Testis (tissue), 3 donors: ENCODE results near the gene POGLUT2. TPM values are rescaled to one million over a fixed set of nuclear protein-coding genes. Genes with fewer than 3 reads are reported as not detected.
"Not testable (repeated sequence)": the region's sequence is repeated elsewhere in the genome, so short reads cannot be mapped to it uniquely, and the experiment has no call there.

ENCODE experiments used
- DNase-seq: peaks from one replicate; pipeline ENCODE4 v3.0.0-alpha.2; 2019
- H3K27ac ChIP-seq, 2 donors: fragments of 200-600 bp; sonication (generic); one replicate each; pipeline ENCODE4 v1.5.1; 2019
- H3K27me3 ChIP-seq: fragments of 200-600 bp; sonication (generic); one replicate; pipeline ENCODE4 v1.5.1; 2019
- H3K36me3 ChIP-seq: fragments of 200-600 bp; sonication (generic); one replicate; pipeline ENCODE4 v1.5.1; 2017; ENCODE audit warnings: low read depth; ENCODE audit errors: missing control alignments
- H3K4me1 ChIP-seq: fragments of 200-600 bp; sonication (generic); one replicate; pipeline ENCODE4 v1.5.1; 2019
- H3K4me3 ChIP-seq, 2 donors: fragments of 200-600 bp; sonication (generic); one replicate each; pipeline ENCODE4 v1.5.1; 2017 to 2019
- H3K9me3 ChIP-seq: fragments of 200-600 bp; sonication (generic); one replicate; pipeline ENCODE4 v1.5.1; 2017
- POLR2A ChIP-seq: fragments of 450-650 bp; IDR thresholded peaks from one replicate; pipeline ENCODE4 v1.6.1; 2017; ENCODE audit warnings: antibody characterized with exemption, mild to moderate bottlenecking, moderate library complexity
- WGBS, 2 donors: methylation state at CpG; one replicate each; pipeline ENCODE4 v1.1.5; 2018; 5-methylcytosine and 5-hydroxymethylcytosine counted together
- intact Hi-C: fragments of 100-400 bp; cut with DNase I; formaldehyde crosslinking; loops from one replicate; pipeline ENCODE4 v1.15.1; 2023; ENCODE audit warnings: low total_unique reads
- polyA plus RNA-seq: library from polyadenylated mRNA; stranded (reverse); fragments of 350-450 nt; fragmentation: Illumina TruSeq; extraction: RNeasy Lipid Tissue Mini Kit (QIAGEN cat#74804); gene quantifications from one replicate; pipeline ENCODE4 v1.2.3, GENCODE V29; 2014; ENCODE audit warnings: low read depth, low replicate concordance; ENCODE audit not compliant: insufficient read depth
- total RNA-seq, 2 donors: library from RNA; depleted of rRNA; stranded (reverse); fragments of >200 nt; gene quantifications; one replicate each; pipeline ENCODE4 v1.2.3, GENCODE V29; 2016
- TF ChIP-seq, protein P1 (sequence below), 3 experiments: fragments of 450-650 bp in 2 of 3; fragments of 200-600 bp in 1 of 3; sonication (generic) in 1 of 3; IDR thresholded peaks; one replicate each; pipeline ENCODE4 v1.5.1; 2016 to 2019; ENCODE audit warnings: antibody characterized with exemption in 3 of 3, mild to moderate bottlenecking in 2 of 3, moderate library complexity in 1 of 3

POGLUT2 gene
- total and polyA plus RNA-seq, 3 donors from 2014 or later = 2.5 to 4.1 (median 3.9) TPM

DNA sequence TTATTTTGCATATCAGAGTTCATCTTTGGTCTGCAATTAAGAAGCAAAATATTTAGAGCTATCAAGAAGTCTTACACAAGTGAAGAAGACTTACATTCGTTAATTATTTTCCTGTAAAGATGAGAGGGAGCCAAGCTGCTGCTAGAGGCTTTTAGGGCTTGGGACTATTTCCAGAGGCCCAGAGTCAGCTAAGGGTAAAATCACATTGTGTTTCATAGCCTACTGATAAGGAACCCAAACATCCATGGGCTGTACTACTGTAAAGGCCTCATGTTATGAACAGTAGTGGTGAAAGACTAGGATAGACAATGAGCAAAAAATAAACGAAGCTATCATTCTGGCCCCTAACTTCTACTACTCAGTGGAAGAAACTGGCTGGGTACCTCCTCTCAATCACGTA lies 14.3 kb downstream of the POGLUT2 start:
- no peaks in the 10 kb centered on the region for H3K27me3 ChIP-seq
- H3K4me3 ChIP-seq = no peak overlapping the region
- H3K36me3 ChIP-seq = no peaks in the 10 kb centered on the region
- no peaks in the 10 kb centered on the region for H3K4me1 ChIP-seq
- WGBS, 2 donors = 49 to 59% methylated on average over 3 of the region's 3 CpGs
- TF ChIP-seq POLR2A = no peak
- TF ChIP-seq, protein P1, sequence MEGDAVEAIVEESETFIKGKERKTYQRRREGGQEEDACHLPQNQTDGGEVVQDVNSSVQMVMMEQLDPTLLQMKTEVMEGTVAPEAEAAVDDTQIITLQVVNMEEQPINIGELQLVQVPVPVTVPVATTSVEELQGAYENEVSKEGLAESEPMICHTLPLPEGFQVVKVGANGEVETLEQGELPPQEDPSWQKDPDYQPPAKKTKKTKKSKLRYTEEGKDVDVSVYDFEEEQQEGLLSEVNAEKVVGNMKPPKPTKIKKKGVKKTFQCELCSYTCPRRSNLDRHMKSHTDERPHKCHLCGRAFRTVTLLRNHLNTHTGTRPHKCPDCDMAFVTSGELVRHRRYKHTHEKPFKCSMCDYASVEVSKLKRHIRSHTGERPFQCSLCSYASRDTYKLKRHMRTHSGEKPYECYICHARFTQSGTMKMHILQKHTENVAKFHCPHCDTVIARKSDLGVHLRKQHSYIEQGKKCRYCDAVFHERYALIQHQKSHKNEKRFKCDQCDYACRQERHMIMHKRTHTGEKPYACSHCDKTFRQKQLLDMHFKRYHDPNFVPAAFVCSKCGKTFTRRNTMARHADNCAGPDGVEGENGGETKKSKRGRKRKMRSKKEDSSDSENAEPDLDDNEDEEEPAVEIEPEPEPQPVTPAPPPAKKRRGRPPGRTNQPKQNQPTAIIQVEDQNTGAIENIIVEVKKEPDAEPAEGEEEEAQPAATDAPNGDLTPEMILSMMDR (IDR thresholded peaks at IDR 0.05) = no peak
- intact Hi-C loops = no loop called here
- no peak for DNase-seq
- H3K9me3 ChIP-seq = no peaks in the 10 kb centered on the region
- no peak overlapping the region for H3K27ac ChIP-seq

DNA sequence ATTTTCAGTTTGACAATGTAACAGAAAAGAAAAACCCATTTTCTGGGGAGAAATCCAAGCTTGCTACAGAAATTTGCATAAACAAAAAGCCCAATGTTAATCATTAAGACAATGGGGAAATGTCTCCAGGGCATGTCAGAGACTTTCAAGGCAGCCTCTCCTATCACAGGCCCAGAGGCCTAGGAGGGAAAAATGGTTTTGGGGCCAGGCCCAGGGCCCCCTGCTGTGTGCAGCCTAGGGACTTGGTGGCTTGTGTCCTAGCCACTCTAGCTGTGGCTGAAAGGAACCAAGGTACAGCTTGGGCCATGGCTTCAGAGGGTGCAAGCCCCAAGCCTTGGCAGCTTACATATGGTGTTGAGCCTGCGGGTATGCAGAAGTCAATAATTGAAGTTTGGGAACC lies 17.2 kb downstream of the POGLUT2 start:
- Histone ChIP-seq H3K27ac (no peak overlapping the region), H3K36me3 (no peaks in the 10 kb centered on the region), H3K27me3 (no peaks in the 10 kb centered on the region), H3K9me3 (no peaks in the 10 kb centered on the region), H3K4me1 (no peaks in the 10 kb centered on the region), H3K4me3 (no peak overlapping the region)
- no peak for DNase-seq
- WGBS, 2 donors = 100% methylated on average over 1 of the region's 1 CpG; no CpG with 5 or more reads in 1 of the 2 donors
- no peak for TF ChIP-seq POLR2A
- TF ChIP-seq, protein P1 (IDR thresholded peaks at IDR 0.05) = no peak
- intact Hi-C loops = no loop called here

DNA sequence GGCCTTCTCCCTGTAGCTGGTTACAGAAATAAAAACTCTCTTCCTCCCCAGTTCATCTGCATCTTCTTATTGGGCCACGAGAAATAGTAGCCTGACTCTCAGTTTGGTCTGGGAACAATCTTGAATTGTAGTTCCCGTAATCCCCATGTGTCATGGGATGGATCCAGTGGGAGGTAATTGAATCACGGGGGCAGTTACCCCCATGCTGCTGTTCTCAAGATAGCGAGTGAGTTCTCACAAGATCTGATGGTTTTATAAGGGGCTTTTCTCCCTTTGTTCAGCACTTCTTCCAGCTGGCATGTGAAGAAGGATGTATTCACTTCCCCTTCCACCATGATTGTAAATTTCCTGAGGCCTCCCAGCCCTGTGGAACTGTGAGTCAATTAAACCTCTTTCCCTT lies 18.1 kb downstream of the POGLUT2 start:
- H3K4me1 ChIP-seq, H3K9me3 ChIP-seq, H3K36me3 ChIP-seq, H3K4me3 ChIP-seq, H3K27me3 ChIP-seq, H3K27ac ChIP-seq, intact Hi-C loops, DNase-seq: not testable (repeated sequence)
- WGBS, 2 donors = 84 to 91% methylated on average over 4 of the region's 4 CpGs

DNA sequence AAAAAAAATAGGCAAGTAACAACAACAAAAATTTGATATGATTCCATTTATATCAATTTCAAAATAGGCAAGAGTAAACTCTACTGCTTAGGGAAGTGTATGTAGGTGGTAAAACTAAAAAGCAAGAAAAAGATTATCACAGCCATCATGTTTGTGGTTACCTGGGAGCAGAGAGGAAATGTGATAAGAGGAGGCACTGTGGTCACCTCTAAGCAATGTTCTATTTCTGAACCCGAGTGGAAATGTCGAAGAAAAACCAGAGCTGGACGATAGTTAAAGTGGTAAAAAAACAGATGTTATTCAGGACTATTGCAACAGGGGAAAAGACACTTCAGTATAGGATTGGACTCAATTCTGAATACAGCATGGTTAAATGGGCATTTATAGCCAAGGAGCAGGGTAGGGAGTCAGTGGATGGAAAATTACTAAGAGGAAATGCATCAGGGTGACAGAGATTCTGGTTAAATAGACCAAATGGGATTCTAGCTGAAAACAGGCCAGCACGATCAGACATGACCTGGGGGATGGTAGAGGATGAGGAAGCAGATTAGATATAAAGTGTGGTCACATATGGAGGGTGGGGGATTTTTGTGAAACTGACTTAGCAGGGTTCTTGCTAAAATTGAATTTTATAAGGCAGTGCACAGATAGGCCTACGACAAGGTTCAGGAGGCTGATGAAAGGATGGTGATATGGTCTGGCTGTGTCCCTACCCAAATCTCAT lies 19.2 kb downstream of the POGLUT2 start:
- whole genome bisulfite sequencing, 2 donors = 84 to 85% methylated on average over 5 of the region's 5 CpGs
- no peak for TF ChIP-seq POLR2A
- TF ChIP-seq, protein P1 (IDR thresholded peaks at IDR 0.05) = no peak
- intact Hi-C loops = no loop called here

DNA sequence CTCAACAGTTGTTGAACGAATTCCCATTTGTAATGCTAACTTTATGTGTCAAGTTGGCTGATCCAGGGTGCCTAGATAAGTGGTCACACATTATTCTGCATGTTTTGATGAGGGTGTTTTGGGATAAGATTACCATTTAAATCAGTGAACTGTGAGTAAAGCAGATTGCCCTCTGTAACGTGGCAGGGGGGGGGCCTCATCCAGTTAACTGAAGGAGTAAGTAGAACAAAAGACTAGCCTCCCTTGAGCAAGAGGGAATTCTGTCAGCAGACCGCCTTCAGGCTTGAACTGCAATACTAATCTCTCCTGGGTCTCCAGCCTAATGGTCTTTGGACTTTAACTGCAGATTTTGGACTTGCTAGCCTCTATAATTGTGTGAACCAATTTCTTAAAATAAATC lies 21.0 kb downstream of the POGLUT2 start:
- DNase-seq = no peak
- WGBS, 2 donors = 90 to 96% methylated on average over 3 of the region's 3 CpGs
- H3K27me3 ChIP-seq = no peaks in the 10 kb centered on the region
- H3K27ac ChIP-seq = no peak overlapping the region
- H3K4me1 ChIP-seq = no peaks in the 10 kb centered on the region
- H3K4me3 ChIP-seq = no peak overlapping the region
- H3K9me3 ChIP-seq = no peaks in the 10 kb centered on the region
- H3K36me3 ChIP-seq = no peaks in the 10 kb centered on the region
- TF ChIP-seq POLR2A = no peak
- TF ChIP-seq, protein P1 (IDR thresholded peaks at IDR 0.05) = no peak
- intact Hi-C loops = no loop called here

More for the DNA sequence above, 19.2 kb downstream of the POGLUT2 start:
- H3K36me3 ChIP-seq = no peaks in the 10 kb centered on the region
- no peaks in the 10 kb centered on the region for H3K4me1 ChIP-seq
- H3K4me3 ChIP-seq = no peak overlapping the region
- no peaks in the 10 kb centered on the region for H3K27me3 ChIP-seq
- no peaks in the 10 kb centered on the region for H3K9me3 ChIP-seq
- no peak for DNase-seq
- no peak overlapping the region for H3K27ac ChIP-seq
